ENCODE results near the gene ARID5B. TPM values are rescaled to one million over a fixed set of nuclear protein-coding genes. Genes with fewer than 3 reads are reported as not detected.

Gene ARID5B
- polyA plus RNA-seq, 3 donors, result 1.00 to 2.5 (median 1.5) TPM

DNA sequence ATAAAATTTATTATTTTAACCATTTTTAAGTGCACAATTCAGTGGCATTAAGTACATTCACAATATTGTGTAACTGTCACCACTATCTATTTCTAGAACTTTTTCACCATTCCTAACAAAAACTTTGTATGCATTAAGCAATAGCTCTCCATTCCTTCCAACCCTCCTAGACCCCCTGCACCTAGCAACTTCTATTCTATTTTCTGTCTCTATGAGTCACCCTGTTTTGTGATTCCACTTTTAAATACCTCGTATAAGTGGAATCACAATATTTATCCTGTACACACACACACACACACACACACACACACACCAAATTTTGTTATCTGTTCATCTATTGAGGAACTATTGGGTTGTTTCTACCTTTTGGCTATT lies 89.2 kb downstream of the ARID5B start:
- no peaks in the 10 kb centered on the region for H3K9me3 Mint-ChIP-seq
- H3K27me3 ChIP-seq (ENCODE audit: control insufficient read depth in 2 of 2, insufficient read depth in 2 of 2, low read length in 2 of 2), result no peaks in the 10 kb centered on the region
- H4K20me1 ChIP-seq (ENCODE audit: insufficient read depth, low read length), result no peaks in the 10 kb centered on the region
- H3K36me3 ChIP-seq (replicated peaks in 1 of 2; ENCODE audit: control insufficient read depth in 1 of 2, insufficient read depth in 2 of 2, low read length in 2 of 2), result no peaks in the 10 kb centered on the region
- peaks cover 4 to 5% of the 10 kb centered on the region in 2 donors for H3K36me3 Mint-ChIP-seq
- peak overlapping the region; percentile 9 to 100 (median 92) for H3K27ac Mint-ChIP-seq
- H3K4me2 ChIP-seq (replicated peaks; ENCODE audit: extremely low read depth, low read length, poor library complexity, severe bottlenecking), result no peak overlapping the region
- TF ChIP-seq, protein P1, sequence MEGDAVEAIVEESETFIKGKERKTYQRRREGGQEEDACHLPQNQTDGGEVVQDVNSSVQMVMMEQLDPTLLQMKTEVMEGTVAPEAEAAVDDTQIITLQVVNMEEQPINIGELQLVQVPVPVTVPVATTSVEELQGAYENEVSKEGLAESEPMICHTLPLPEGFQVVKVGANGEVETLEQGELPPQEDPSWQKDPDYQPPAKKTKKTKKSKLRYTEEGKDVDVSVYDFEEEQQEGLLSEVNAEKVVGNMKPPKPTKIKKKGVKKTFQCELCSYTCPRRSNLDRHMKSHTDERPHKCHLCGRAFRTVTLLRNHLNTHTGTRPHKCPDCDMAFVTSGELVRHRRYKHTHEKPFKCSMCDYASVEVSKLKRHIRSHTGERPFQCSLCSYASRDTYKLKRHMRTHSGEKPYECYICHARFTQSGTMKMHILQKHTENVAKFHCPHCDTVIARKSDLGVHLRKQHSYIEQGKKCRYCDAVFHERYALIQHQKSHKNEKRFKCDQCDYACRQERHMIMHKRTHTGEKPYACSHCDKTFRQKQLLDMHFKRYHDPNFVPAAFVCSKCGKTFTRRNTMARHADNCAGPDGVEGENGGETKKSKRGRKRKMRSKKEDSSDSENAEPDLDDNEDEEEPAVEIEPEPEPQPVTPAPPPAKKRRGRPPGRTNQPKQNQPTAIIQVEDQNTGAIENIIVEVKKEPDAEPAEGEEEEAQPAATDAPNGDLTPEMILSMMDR (IDR thresholded peaks at IDR 0.05), result no peak
- H3K79me2 ChIP-seq (ENCODE audit: insufficient read depth, low read length), result no peaks in the 10 kb centered on the region
- intact Hi-C loops (cut with micrococcal nuclease), result loop anchor here (5.0 to 10.0 kb wide), 2 partner anchors 46 to 88 kb away; partner anchors contain the start of gene ARID5B (in 1 of the 2)
- WGBS (ENCODE audit: insufficient coverage), result no CpG with 5 or more reads among the region's 1 CpG
- peaks cover 26 to 47% of the 10 kb centered on the region in 2 donors for H3K4me1 ChIP-seq (ENCODE audit: control insufficient read depth in 1 of 2, insufficient read depth in 2 of 2, low read length in 2 of 2)
- no peak overlapping the region for H3K4me3 ChIP-seq (replicated peaks in 1 of 3; ENCODE audit: low read depth in 2 of 3, low read length in 3 of 3)
- no peaks in the 10 kb centered on the region for H3K9me3 ChIP-seq (replicated peaks in 1 of 2; ENCODE audit: control insufficient read depth in 1 of 2, insufficient read depth in 1 of 2, low read length in 2 of 2)
- no peak overlapping the region for H3K9ac ChIP-seq (ENCODE audit: insufficient read depth, low read length, poor library complexity, severe bottlenecking)
- no peak for DNase-seq
- peaks cover 51% of the 10 kb centered on the region for H3K4me1 Mint-ChIP-seq
- H2AFZ ChIP-seq (ENCODE audit: insufficient read depth, low read depth, low read length, poor library complexity, severe bottlenecking), result no peak overlapping the region
- peaks cover 0 to 7% (median 0%) of the 10 kb centered on the region in 3 donors for H3K27me3 Mint-ChIP-seq (ENCODE audit: low read depth in 3 of 3)
- H3K27ac ChIP-seq (ENCODE audit: low read depth in 1 of 2, low read length in 2 of 2), result no peak overlapping the region
- H3K4me3 Mint-ChIP-seq, result no peak overlapping the region

DNA sequence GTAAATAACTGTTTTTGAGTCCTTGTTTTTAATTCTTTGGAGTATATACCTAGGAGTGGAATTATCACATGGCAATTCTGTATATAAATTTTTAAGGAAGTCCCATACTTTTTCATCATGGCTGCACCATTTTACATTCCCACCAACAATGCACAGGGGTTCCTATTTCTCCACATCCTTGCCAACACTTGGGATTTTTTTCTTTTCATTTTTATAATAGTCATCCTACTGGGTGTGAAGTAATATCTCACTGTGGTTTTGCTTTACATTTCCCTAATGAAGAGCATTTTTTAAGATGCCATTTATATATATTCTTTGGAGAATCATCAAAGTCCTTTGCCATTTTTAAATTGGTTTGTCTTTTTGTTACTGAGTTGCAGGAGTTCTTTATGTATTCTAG lies 89.7 kb downstream of the ARID5B start:
- H3K27ac ChIP-seq (ENCODE audit: low read depth in 1 of 2, low read length in 2 of 2), result peak overlapping the region in 1 of 2 donors; percentile 98
- H3K36me3 ChIP-seq (replicated peaks in 1 of 2; ENCODE audit: control insufficient read depth in 1 of 2, insufficient read depth in 2 of 2, low read length in 2 of 2), result no peaks in the 10 kb centered on the region
- peak in 2 of 3 donors; percentile 29 to 65 for DNase-seq
- Mint-ChIP-seq H3K27ac (peak overlapping the region; percentile 92 to 100 (median 99)), H3K36me3 (peaks cover 4 to 5% of the 10 kb centered on the region in 2 donors), H3K9me3 (no peaks in the 10 kb centered on the region), H3K4me3 (no peak overlapping the region), H3K27me3 (ENCODE audit: low read depth in 3 of 3) (peaks cover 0 to 7% (median 0%) of the 10 kb centered on the region in 3 donors), H3K4me1 (peaks cover 51% of the 10 kb centered on the region)
- no peak overlapping the region for H3K4me2 ChIP-seq (replicated peaks; ENCODE audit: extremely low read depth, low read length, poor library complexity, severe bottlenecking)
- intact Hi-C loops (cut with micrococcal nuclease), result loop anchor here (5.0 to 10.0 kb wide), 2 partner anchors 46 to 89 kb away; partner anchors contain the start of gene ARID5B (in 1 of the 2)
- no peak overlapping the region for H2AFZ ChIP-seq (ENCODE audit: insufficient read depth, low read depth, low read length, poor library complexity, severe bottlenecking)
- no peaks in the 10 kb centered on the region for H3K79me2 ChIP-seq (ENCODE audit: insufficient read depth, low read length)
- H3K27me3 ChIP-seq (ENCODE audit: control insufficient read depth in 2 of 2, insufficient read depth in 2 of 2, low read length in 2 of 2), result no peaks in the 10 kb centered on the region
- TF ChIP-seq, protein P1 (IDR thresholded peaks at IDR 0.05), result no peak
- no peak overlapping the region for H3K4me3 ChIP-seq (replicated peaks in 1 of 3; ENCODE audit: low read depth in 2 of 3, low read length in 3 of 3)
- H3K9me3 ChIP-seq (replicated peaks in 1 of 2; ENCODE audit: control insufficient read depth in 1 of 2, insufficient read depth in 1 of 2, low read length in 2 of 2), result no peaks in the 10 kb centered on the region
- H4K20me1 ChIP-seq (ENCODE audit: insufficient read depth, low read length), result no peaks in the 10 kb centered on the region
- peaks cover 26 to 47% of the 10 kb centered on the region in 2 donors for H3K4me1 ChIP-seq (ENCODE audit: control insufficient read depth in 1 of 2, insufficient read depth in 2 of 2, low read length in 2 of 2)
- H3K9ac ChIP-seq (ENCODE audit: insufficient read depth, low read length, poor library complexity, severe bottlenecking), result no peak overlapping the region
